GM18519 (cell line): ENCODE results near the gene GDPD5.

Experiments used
- ATAC-seq: cut with Tn5 transposase; IDR thresholded peaks from one replicate; pipeline ENCODE4 v1.9.1; 2021; ENCODE audit warnings: mild to moderate bottlenecking, moderate library complexity; ENCODE audit not compliant: unreplicated experiment, low FRiP score

GDPD5 gene

GRCh38 chr11:75474878-75475766, 50.6 kb downstream of the GDPD5 start:
- ATAC-seq = no peak

GRCh38 chr11:75474240-75474639, 51.5 kb downstream of the GDPD5 start:
- ATAC-seq = no peak

DNA sequence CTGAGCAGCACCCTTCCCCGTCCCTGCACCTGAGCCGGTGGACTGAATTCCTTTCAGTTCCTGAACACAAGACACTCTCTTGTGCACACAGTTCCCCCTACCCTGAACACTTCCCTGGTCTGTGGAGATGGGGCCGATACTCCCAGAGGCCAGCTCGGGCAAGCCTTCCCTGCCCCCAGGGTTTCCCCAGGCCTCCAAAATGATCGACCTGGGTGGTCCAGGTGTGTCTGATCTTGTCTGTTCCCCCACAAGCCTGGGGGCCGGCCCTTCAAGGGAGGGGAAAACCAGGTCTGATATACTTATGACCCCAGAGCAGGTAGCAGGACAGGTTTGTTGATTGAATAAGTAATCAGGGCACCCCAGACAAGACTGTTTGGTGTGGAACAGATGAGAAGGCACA, 52.1 kb downstream of the GDPD5 start:
- ATAC-seq = no peak

GRCh38 chr11:75472081-75472732, 53.5 kb downstream of the GDPD5 start:
- no peak for ATAC-seq

DNA sequence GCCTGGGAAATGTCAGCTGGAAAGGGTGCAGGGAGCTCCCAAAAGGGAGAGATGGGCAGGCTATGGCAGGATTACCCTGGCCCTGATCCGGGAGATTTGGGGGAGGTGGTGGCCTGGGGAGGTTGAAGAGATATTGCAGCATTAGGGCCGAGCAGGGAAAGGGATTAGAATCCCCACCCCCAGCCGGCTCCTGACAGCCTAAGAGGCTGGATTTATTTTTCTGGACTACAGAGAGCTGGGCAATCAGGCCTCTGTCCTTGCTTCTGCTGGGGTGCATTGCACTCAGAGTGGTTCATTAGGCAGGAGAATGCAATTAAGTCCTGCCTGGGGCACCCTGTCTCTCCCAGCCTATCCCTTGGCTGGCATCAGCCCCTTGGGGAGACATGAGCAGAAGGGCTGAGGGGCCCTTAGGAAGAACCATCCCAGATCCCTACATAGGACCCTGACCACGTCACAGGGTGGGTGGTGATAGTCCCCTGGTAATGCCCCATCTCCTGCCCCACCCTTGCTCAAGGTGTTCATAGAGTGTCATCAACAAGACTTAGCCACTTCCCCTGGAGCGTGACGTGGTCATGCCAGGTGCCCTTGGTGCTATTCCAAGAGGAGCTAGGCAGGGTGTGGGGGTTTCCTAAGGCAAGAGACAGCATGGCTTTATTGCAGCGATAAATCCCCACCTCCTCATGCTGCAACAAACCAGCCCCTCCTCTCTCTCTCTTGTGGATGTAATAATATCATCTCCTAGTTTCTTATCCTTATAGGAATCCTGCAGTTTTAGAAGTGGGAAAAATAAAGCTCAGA, 54.4 kb downstream of the GDPD5 start:
- no peak for ATAC-seq

DNA sequence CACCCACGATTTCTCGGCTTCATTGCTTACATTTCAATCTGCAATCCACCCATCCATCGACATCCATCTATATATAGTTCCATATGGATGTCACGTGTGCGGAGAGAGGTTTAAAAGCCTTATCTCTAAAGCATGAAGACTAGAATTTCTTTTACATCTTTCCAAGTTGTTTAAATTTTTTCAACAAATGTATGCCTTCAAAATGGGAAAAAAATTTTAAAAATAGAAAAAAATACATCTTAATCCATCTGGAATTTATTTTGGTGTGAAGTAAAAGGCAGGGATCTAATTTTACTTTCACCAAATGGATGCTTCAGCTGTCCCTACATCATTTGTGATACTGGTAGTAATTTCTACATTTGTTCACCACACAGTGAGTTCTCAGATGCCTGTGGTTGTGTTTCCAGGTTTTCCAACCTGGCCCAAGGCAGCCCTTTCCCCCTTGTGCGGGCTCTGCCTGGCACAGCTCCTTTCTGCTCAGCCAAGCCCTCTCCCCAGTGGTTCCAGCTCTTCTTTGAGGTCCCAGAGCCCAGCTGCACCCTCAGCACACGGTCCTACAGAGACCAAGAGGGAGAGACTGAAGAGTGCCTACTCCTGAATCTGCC, 55.2 kb downstream of the GDPD5 start:
- no peak for ATAC-seq

DNA sequence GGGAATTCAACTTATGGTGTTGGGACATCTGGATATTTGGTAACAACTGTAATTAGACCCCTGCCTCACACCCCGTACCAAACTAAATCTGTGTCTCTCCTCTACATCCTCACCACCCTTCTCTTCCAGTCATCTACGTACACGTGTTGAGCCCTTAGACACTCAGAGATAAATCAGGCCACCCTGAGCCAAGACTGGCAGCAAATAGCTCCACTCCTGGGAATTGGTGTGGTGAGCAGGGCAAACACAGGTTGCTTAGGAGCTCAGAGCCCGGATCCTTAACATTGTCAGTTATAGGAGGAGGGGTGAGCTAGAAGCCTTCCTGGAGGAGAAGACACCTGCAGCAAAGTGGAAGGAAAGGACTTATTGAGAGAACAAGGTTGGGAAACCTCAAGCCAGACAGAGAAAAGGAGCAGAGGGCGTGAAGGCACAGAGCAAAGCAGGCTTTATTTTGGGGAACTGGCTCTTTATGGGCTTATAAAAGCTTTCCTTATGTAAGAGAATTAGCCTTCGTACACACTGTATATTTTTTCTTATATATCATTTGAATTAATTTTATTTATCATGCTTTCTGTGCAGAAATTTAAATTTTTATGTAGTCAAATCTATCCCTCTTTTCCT, 55.8 kb downstream of the GDPD5 start:
- no peak for ATAC-seq

DNA sequence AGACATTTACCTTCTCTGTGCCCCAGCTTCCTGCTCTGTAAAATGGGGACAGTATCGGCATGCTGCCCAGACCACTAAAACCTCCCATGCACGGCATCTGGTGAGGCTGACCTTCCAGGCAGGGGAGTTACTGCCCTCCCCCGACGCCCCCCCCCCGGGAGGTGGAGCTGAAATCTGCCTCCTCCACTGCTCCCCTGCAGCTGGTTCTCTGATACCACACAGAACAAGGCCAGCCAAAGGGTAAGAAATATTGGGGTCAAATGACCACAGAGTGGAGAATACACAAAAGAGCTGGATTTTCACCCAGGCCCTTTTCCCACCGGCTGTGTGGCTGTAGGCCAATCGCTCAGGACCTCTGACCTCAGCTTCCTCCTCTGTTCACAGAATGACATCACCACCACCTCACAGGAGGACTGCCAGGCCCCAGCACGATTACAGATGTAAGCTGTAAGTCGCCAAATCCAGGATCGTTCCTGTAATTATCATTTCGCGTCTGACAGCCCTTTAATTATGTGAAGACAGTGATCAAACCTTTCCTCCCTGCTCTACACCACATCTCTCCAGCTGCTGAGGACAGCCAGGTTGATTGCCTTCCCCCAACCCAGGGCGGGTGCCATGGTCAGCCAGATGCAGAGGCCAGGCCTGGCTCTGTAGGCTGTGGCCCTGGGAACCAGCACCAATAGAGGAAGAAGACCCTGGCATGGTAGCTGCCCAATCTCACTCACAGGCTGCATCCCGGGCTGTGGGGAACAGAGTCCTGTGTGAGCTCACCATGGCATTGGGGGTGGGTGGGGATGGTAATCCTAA, 57.0 kb downstream of the GDPD5 start:
- no peak for ATAC-seq

DNA sequence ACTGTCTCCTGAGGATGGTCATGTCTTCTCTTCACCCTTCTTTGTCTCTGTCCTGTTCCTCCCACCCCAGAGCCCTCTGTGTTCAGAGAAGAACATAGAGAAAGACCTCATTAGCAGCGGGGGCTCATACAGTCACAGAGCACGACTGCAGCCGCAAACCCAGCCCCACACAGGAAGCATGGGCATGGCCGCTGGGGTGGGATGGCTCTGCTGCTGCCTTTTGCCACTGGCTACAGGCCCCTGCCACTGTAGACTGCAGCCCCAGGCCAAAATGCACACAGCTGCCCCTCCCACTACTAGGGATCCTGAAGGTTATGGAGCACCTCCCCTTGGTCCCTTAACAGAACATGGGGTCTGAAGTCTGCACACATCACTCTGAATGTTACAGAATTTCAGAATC, 57.9 kb downstream of the GDPD5 start:
- ATAC-seq = no peak

GRCh38 chr11:75467311-75467710, 58.4 kb downstream of the GDPD5 start:
- no peak for ATAC-seq

GRCh38 chr11:75465701-75466531, 59.8 kb downstream of the GDPD5 start:
- no peak for ATAC-seq

DNA sequence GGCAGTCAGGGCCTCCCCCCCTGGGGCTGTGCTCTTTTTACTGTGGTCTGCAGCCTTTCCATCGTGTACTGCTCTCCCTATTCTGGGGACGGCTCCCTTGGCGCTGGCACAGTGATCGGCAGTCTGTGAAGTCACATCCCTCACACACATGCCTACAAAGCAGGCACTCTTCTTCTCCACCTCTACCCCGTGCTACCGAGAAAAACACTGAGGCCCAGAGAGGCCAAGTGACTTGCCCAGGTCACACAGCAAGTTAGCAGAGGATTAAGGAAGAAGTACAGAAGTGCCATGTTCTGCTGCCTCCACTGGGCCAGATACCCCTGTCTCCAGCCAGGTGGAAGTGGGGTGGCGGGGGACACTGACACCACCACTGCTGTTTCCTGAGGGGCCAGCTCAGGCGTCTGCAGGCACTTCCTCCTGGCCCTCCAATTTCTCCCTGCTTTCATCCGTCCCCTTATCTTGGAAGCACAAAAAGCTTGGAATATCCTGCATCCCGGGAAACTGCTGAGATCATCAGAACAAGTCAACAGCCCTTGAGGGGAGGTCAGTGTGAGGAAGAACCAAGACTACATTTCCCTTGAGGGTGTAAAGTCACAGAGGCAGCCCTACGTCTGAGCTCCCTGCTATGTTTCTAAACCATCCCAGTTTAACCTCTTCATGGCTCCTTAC, 62.5 kb downstream of the GDPD5 start:
- no peak for ATAC-seq

GRCh38 chr11:75462117-75462653, 63.6 kb downstream of the GDPD5 start:
- ATAC-seq = no peak

- no peak for ATAC-seq
These were observed 64.6 kb downstream of the GDPD5 start for GRCh38 chr11:75461151-75461550.

DNA sequence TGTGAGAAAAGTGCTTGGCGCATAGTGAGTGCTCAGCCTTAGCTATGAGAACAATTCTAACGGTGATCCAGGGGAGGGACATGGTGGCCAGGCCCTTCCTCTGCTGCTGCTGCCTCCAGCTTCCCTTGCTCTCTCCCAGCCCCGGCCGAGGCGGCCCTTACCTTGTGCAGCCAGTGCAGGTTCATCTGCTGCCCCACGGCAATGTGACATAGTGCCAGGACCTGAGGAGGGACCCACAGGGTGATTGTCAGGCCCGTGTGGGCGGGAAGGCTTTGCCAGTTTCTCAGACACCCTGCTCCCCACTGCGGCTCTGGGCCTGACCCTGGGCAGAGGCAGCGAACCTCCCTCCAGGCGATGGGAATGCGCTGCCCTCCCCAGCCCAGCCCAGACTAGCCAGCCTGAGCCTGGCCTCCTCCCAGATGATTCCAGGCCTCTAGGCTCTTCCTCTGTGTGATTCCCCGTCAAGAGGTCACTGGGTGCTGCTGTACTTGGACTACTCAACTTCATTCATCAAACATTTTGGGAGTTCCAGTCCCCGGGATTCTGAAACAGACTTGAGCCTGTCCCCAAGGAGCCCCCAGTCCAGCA, 69.1 kb downstream of the GDPD5 start:
- no peak for ATAC-seq

GRCh38 chr11:75454987-75455386, 70.8 kb downstream of the GDPD5 start:
- no peak for ATAC-seq

- ATAC-seq = no peak
These were observed 71.7 kb downstream of the GDPD5 start for GRCh38 chr11:75453916-75454655.
